Breast epithelium (tissue), 4 donors: ENCODE results near the gene ST8SIA2. TPM values are rescaled to one million over a fixed set of nuclear protein-coding genes. Genes with fewer than 3 reads are reported as not detected.

ENCODE experiments used
- DNase-seq, 2 donors: peaks; one replicate each; pipeline ENCODE4 v3.0.0-alpha.2; 2019; ENCODE audit warnings: low spot score in 2 of 2
- H3K27ac ChIP-seq, 2 donors: fragments of 200-600 bp; sonication (generic) in 1 of 2; one replicate each; pipeline ENCODE4 v1.5.1; 2016 to 2019; ENCODE audit warnings: mild to moderate bottlenecking in 1 of 2
- H3K27me3 ChIP-seq, 2 donors: fragments of 200-600 bp; sonication (generic) in 1 of 2; one replicate each; pipeline versions ENCODE4 v1.5.1 to v1.6.0; 2017 to 2019; ENCODE audit warnings: control low read depth in 1 of 2, mild to moderate bottlenecking in 1 of 2
- H3K36me3 ChIP-seq: fragments of 200-600 bp; one replicate; pipeline ENCODE4 v1.5.1; 2019
- H3K4me1 ChIP-seq, 2 donors: fragments of 200-600 bp; sonication (generic); one replicate each; pipeline ENCODE4 v1.5.1; 2016 to 2019; ENCODE audit warnings: control low read depth in 1 of 2
- H3K4me3 ChIP-seq, 3 donors: fragments of 200-600 bp; sonication (generic); 1 replicate in 2 of 3; 2 replicates in 1 of 3; pipeline ENCODE4 v1.5.1; 2016 to 2019; ENCODE audit warnings: mild to moderate bottlenecking in 3 of 3, moderate library complexity in 2 of 3
- H3K9me3 ChIP-seq, 2 donors: fragments of 200-600 bp; sonication (generic) in 1 of 2; one replicate each; pipeline ENCODE4 v1.5.1; 2016 to 2019; ENCODE audit warnings: control low read depth in 1 of 2
- POLR2A ChIP-seq: fragments of 450-650 bp; IDR thresholded peaks from one replicate; pipeline ENCODE4 v1.6.1; 2016; ENCODE audit warnings: antibody characterized with exemption, mild to moderate bottlenecking, moderate library complexity
- POLR2AphosphoS5 ChIP-seq, 3 donors: sonication (generic); formaldehyde crosslinking; IDR thresholded peaks; one replicate each; pipeline ENCODE4 v1.6.1; 2017; ENCODE audit warnings: antibody characterized with exemption in 3 of 3
- intact Hi-C: fragments of 100-400 bp; cut with DNase I; formaldehyde crosslinking; loops from one replicate; pipeline ENCODE4 v1.15.1; 2023; ENCODE audit warnings: low total_unique reads
- total RNA-seq, 3 donors: library from RNA; depleted of rRNA; stranded (reverse); fragments of >200 nt; gene quantifications; one replicate each; pipeline ENCODE4 v1.1.0, GENCODE V29; 2016
- TF ChIP-seq, protein P1 (sequence below), 3 donors: fragments of 450-650 bp; IDR thresholded peaks; one replicate each; pipeline ENCODE4 v1.5.1; 2016 to 2017; ENCODE audit warnings: antibody characterized with exemption in 3 of 3, mild to moderate bottlenecking in 3 of 3, moderate library complexity in 3 of 3

The ST8SIA2 gene
- total RNA-seq, 3 donors from 2014 or later, result 0.59 to 0.66 TPM; not detected in 1

DNA sequence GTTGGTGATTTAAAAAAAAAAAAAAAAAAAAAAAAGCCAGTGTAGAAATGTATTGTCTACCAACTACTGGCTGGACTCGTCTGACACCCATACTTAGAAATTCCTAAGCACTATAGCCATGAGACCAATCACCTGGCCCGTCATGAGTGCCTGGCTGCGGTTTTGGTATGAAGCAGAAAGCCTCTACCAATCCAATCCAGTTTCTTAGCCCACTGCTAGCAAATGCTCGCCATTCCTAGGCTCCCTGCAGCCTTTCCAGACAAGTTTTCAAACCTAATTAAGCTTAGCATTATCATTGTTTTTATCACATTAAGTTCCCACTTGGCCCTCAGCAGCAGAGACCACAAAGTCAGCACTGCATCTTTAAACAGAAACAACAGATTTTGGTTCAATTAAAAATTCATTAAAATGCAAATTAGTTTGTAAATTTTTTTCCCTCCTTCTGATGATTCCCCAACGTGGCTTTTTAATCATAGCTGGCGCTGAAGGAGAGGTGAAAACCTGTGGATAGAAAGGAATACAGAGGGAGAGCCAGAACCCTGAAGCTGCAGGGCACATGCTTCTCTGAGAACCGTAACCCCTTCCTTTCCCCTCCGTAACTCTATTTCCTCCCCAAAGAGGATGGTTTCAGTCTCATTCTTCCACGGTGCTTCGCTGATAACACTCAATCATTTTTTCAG, 32.2 kb upstream of the ST8SIA2 start:
- no peak overlapping the region for H3K4me3 ChIP-seq
- intact Hi-C loops, result no loop called here
- peaks cover 0 to 3% of the 10 kb centered on the region in 2 donors for H3K27me3 ChIP-seq
- no peak for DNase-seq
- H3K4me1 ChIP-seq, result no peaks in the 10 kb centered on the region
- TF ChIP-seq, protein P1, sequence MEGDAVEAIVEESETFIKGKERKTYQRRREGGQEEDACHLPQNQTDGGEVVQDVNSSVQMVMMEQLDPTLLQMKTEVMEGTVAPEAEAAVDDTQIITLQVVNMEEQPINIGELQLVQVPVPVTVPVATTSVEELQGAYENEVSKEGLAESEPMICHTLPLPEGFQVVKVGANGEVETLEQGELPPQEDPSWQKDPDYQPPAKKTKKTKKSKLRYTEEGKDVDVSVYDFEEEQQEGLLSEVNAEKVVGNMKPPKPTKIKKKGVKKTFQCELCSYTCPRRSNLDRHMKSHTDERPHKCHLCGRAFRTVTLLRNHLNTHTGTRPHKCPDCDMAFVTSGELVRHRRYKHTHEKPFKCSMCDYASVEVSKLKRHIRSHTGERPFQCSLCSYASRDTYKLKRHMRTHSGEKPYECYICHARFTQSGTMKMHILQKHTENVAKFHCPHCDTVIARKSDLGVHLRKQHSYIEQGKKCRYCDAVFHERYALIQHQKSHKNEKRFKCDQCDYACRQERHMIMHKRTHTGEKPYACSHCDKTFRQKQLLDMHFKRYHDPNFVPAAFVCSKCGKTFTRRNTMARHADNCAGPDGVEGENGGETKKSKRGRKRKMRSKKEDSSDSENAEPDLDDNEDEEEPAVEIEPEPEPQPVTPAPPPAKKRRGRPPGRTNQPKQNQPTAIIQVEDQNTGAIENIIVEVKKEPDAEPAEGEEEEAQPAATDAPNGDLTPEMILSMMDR (IDR thresholded peaks at IDR 0.05), result no peak
- TF ChIP-seq POLR2AphosphoS5 (IDR thresholded peaks at IDR 0.05), result no peak
- TF ChIP-seq POLR2A, result no peak
- no peak overlapping the region for H3K27ac ChIP-seq
- no peaks in the 10 kb centered on the region for H3K36me3 ChIP-seq
- H3K9me3 ChIP-seq, result no peaks in the 10 kb centered on the region

DNA sequence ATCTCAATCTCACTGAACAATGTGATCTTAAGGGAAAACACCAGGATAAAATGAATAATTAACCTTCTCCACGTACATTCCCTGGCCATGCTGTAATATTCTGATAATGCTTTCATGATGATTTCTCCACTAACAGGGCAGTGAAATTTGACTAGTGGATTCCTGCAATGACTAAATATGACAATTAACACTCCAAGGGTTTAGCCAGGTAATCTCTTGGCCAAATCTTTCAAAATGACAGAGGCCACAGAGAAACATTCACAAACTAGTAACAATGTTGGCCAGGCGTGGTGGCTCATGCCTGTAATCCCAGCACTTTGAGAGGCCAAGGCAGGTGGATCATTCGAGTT, 31.7 kb upstream of the ST8SIA2 start:
- no peak overlapping the region for H3K4me3 ChIP-seq
- H3K36me3 ChIP-seq, result no peaks in the 10 kb centered on the region
- DNase-seq, result no peak
- no peak overlapping the region for H3K27ac ChIP-seq
- intact Hi-C loops, result no loop called here
- H3K9me3 ChIP-seq, result no peaks in the 10 kb centered on the region
- peaks cover 0 to 3% of the 10 kb centered on the region in 2 donors for H3K27me3 ChIP-seq
- TF ChIP-seq POLR2A, result no peak
- TF ChIP-seq POLR2AphosphoS5 (IDR thresholded peaks at IDR 0.05), result no peak
- TF ChIP-seq, protein P1 (IDR thresholded peaks at IDR 0.05), result no peak
- H3K4me1 ChIP-seq, result no peaks in the 10 kb centered on the region

DNA sequence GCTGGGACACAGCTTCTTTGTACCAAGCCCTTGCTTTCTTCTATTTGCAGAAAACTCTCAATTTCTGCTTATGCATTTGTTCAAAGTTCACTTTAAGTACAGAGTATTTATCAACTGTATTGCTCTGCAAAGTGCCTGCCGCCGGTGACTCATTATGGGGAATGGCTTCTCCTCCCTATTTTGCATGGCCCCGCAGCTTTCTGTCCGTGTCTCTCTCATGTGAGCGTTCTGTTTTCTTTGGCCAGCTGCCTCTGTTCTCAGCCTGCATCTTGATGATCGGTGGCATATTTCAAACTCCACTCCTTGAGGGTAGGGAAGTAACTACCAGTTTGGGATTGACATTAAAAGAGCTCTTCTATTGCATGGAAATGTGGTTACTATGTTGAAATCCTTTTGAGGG, 28.6 kb upstream of the ST8SIA2 start:
- Histone ChIP-seq H3K27me3 (peaks cover 0 to 3% of the 10 kb centered on the region in 2 donors), H3K4me1 (no peaks in the 10 kb centered on the region), H3K9me3 (no peaks in the 10 kb centered on the region), H3K27ac (no peak overlapping the region), H3K36me3 (no peaks in the 10 kb centered on the region), H3K4me3 (no peak overlapping the region)
- TF ChIP-seq POLR2A (no peak), POLR2AphosphoS5 (IDR thresholded peaks at IDR 0.05) (no peak)
- TF ChIP-seq, protein P1 (IDR thresholded peaks at IDR 0.05), result no peak
- intact Hi-C loops, result loop anchor here (5.0 kb wide), 1 partner anchor 898 kb away; no protein-coding TSS in a partner anchor
- DNase-seq, result no peak

DNA sequence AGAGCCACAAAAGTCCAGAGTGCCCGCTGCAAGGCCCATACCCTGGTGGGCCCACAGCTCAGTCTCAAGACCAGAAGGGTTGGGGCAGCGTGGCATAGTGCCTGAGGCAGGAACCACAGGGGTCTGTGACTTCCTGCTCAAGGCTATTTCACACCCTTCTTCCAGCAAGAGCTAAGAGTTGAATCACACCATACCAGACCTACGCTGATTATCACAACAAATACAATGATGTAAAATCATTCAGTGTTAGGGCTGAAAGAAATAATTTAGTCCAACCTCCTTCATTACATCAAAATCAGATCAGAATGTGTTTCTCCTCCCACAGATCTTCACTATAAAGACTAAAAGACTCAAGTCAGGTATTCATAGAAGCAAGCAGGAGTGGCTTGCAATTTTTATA, 27.8 kb upstream of the ST8SIA2 start:
- no peak for DNase-seq
- H3K9me3 ChIP-seq, result no peaks in the 10 kb centered on the region
- intact Hi-C loops, result loop anchor here (5.0 kb wide), 1 partner anchor 899 kb away; no protein-coding TSS in a partner anchor
- TF ChIP-seq POLR2A (no peak), POLR2AphosphoS5 (IDR thresholded peaks at IDR 0.05) (no peak)
- TF ChIP-seq, protein P1 (IDR thresholded peaks at IDR 0.05), result no peak
- H3K4me1 ChIP-seq, result no peaks in the 10 kb centered on the region
- no peak overlapping the region for H3K27ac ChIP-seq
- H3K36me3 ChIP-seq, result no peaks in the 10 kb centered on the region
- no peak overlapping the region for H3K4me3 ChIP-seq
- peaks cover 0 to 3% of the 10 kb centered on the region in 2 donors for H3K27me3 ChIP-seq

DNA sequence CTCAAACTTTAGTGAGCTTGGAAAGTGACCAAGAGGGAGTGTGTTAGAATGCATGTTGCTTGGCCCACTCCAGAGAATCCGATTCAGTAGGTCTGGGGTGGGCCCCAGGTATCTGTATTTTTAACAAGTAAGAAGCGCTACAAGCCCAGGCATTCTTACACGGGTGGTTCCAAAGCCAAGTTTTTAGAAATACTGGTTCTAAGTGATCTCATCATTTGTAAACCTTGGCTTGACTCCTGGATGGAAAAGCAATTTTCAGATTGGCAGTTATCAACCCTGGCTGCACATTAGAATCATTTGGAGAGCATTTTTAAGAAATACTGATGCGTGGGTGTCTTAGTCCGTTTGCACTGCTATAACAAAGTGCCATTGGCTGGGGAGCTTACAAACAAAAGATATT, 27.3 kb upstream of the ST8SIA2 start:
- H3K9me3 ChIP-seq, result no peaks in the 10 kb centered on the region
- H3K4me3 ChIP-seq, result no peak overlapping the region
- peaks cover 0 to 3% of the 10 kb centered on the region in 2 donors for H3K27me3 ChIP-seq
- H3K27ac ChIP-seq, result no peak overlapping the region
- no peaks in the 10 kb centered on the region for H3K4me1 ChIP-seq
- intact Hi-C loops, result loop anchor here (5.0 kb wide), 1 partner anchor 899 kb away; no protein-coding TSS in a partner anchor
- DNase-seq, result no peak
- TF ChIP-seq POLR2A, result no peak
- TF ChIP-seq, protein P1 (IDR thresholded peaks at IDR 0.05), result no peak
- no peak for TF ChIP-seq POLR2AphosphoS5 (IDR thresholded peaks at IDR 0.05)
- no peaks in the 10 kb centered on the region for H3K36me3 ChIP-seq
